Globus pallidus (tissue), 1 donor: ENCODE measurements around the gene INF2.
A peak's percentile ranks its signal among the peaks of the same experiment; 100 is the strongest.

Experiments
- DNase-seq: peaks from one replicate; pipeline ENCODE4 v3.0.0-alpha.2; 2015; ENCODE audit warnings: low spot score

The INF2 gene

DNA sequence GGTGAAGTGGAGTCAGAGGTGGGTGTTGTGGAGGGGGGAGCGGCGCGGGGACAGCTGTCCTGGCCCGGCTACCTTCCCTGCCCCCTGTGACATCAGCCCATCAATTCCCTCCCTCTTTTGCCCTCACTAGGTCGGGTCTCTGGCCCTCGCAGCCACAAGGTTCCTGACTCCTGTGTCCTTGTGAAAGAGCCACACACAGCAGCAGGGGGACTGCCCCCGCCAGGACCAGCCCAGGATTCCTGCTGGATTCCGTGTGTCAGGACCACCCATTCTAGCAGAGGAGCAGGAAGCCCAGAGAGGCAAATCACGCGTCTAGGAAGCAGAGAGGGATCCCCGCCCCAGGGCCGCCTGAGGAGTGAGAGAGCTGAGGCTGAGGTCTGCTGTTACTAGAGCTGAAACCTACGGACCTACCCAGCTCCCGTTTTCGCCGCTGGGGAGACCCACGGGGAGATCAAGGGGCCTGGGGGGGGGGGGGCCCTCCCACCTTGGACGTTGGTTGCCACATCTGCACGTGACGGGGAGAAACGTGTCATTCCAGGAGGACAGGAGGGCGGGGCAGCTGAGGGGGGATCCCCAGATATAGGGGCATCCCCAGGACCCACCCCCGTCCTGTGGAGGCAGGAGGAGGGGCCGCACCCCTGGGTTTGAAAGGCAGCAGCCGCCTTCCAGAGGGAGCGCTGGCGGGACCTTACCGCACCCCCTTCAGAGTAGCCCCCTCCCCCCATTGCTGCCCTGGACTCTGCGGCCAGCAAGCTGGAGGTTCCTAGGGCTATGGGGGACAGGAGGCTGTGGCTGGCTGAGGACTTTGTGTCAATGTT lies 12.5 kb upstream of the INF2 start:
- DNase-seq: no peak

DNA sequence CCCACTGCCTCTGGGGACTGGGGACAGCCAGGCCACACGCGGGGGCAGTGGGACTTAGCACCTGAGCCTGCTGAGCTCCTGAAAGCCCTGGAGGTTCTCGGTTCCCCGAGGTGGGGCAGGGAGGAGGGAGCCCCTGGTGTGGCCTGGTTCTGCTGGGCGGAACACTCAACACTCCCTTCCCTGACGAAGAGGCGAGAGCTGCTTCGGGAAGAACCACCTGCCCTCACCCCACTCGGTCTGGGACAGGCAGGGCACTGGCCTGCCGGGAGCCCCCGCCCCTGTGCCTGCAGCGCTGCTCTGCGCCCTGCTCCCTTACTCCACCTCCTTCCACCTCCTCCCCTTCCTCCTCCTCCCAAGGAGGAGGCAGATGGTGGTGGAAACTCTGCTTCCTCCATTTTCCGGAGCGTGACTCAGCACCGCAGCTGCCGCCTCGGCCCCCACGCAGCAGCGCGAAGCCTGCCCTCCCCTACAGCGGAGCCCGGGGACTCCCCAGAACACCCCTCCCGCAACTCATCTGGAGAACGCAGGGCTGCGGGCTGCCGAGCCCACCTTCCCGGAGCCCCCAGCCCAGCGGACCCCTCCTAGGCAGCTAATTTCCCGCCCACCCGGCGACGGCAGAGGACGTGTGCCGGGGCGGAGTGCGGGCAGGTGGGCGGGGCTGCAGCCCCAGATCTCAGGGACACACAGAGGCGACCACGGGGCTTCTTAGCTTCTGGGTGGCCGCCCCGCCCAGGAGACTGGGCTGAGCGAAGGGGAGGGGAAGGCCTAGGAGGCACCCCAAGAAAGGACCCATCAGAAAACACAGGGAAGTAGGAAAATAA lies 11.7 kb upstream of the INF2 start:
- no peak for DNase-seq

DNA sequence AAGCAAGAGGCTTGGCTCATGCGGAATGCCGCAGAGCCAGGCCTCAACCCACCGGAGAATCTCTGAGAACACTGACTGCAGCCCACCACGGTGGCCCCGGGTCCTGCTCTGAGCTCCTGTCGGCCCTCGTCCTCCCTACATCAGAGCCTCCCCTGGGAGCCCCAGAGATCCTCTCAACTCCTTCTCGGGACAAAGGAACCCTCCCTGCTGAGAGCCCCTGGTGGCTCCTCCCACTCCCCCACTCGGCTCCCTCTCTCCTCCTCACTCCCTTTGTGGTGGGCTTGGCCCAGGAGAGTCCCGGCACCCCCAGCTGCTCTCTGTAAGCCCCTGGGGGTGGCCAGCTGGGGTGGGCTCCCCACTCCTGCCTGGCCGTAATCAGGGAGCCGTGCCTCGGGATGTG lies 11.1 kb upstream of the INF2 start:
- no peak for DNase-seq

DNA sequence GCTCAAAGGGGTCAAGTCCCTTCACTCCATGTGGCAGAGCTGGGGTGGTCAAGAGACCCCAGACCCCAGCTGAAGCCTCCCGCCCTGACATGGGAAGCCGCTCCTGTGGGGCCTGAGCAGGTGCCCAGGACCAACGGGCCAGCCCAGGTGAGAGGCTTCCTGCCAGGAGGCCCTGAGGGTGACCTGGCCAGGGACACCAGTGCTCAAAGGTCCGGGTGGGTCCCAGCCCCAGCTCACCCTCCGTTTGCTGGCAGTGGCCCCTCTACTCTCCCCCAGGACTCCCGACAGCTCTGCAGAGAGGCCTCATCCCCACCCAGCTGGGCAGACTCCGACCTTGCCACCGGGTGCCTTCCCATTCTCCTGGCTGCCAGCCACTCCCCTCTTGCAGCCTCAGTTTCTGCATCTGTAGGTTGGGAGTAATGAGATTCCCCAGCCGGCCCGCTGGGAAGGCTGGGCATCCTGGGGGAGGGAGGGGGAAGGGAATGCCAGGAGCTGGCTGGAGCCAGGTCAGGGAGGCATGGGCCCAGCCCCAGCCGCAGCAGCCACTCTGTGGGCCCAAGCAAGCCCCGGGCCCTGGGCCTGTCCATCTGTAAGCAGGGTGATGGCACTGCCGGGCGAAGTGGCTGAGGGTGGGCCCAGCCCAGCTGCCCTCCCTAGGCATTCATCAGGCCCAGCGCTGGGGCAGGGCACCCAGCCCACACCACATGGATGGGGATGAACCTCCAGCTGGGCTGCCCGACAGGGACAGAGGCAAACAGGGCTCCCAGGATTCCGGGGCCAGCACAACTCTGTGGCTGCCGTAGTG lies 10.3 kb upstream of the INF2 start:
- DNase-seq: peak; percentile 90

DNA sequence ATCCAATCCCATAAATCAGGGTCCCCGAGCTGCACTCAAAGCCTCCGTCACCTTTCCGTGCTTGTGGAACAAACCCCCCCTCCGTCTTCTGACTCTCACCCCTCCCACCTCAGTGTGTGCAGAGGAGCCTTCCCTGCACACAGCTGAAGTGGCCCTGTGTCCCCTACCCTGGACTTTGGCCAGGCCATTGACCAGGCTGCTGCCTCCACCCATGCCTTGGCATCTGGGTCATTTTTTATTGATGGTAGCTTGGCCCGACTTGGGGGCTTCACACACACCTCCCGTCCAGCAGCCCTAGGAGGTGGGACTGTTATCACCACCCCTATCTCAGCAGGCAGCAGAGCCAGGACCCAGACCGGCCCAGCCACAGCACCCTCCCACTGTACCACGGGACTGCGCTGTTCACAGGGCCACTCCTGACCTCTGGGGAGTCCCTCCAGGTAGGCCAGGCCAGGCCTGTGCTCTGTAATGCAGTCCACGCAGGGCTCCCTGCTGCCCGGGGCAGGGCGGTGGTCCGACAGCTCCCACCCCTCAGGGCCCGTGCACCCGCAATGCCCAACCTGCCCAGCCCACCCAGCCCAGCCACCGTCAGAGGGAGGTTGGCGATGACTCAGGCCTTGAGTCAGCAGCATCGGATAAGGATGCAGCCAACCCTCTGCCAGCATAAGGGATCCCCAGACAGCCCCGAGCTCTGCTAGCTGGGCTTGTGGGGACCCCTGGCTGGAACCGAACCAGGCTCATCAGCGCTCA lies 9.2 kb upstream of the INF2 start:
- no peak for DNase-seq

DNA sequence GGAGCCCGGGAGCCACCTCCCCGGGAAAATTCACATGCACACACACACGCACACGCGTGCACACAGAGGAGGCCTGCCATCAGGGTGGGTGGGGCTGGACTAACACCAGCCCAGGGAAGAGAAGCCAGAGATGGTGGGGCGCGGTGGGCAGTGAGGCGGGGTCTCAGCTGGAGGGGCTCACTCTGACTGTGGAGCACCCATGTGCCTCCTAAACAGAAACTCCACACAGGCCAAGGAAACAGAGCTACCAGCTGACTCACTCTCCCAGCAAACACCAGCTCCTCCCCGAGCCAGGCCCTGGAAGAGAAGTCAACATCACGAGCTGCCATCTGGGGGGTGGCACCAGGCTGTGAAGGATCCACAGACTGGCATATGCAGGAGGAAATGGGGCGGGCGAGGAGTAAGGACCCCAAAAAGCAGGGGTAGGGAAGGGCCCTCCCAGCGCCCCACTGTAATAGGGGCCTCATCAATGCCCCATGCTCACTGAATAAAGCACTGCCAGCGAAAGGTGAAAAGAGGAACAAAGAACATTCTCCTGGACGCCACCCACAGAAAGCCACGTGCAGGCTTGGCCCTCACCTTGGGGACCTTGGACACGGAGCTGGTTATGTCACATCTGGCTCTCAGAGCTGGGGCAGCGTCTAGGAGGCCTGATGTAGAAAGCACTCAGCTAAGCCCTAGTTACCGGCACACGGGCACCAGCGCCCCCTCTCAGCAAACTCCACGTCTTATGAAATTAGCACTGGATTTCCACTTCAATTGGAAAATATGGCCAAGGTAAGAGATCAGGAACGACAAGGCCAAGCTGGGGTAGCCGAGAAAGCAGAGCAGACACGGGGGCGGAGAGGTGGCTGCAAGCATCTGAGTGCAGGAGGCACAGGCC lies 8.4 kb upstream of the INF2 start:
- DNase-seq: peak; percentile 97

DNA sequence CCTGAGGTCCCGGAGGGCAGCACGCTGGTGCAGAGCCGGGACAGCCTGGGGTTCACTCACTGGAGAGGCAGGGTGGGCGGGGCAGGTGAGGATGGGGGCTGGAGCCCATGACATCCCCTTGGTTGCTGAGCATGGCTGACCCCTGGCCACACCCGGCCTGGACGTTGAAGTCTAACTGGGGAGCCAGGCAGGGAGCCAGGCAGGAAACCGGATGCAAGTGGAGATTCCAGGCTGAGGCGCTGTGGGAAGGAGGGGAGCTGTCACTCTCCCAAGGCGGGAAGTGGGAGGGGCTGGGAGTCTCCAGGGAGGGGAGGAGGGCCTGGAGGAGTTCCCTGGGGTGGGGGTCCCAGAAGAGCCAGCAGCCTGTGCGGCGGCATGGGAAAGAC lies 7.7 kb upstream of the INF2 start:
- peak; percentile 88 for DNase-seq

DNA sequence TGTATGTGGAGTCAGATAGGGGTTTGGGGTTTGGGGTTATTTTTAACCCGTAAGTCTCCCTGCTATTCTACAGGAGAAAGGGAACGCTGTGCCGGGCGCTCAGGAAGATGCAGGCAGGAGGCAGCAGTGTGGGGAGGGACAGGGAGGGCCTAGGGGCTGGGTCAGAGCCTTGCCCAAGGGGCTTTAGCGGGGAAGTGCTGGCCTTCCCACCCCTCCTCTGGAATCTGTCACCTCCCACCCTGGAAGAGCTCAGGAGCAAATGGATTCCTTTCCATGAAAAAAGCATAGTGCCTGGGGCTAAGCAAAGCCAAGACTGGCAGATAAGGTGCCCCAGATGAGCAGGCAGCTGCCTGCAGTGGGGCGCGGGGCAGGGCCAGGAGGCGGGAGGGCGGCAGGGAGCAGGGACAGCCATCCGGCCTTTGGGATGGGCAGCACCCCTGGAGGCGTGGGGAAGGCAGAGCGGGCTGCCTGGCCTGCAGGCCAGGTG lies 7.3 kb upstream of the INF2 start:
- DNase-seq: no peak

DNA sequence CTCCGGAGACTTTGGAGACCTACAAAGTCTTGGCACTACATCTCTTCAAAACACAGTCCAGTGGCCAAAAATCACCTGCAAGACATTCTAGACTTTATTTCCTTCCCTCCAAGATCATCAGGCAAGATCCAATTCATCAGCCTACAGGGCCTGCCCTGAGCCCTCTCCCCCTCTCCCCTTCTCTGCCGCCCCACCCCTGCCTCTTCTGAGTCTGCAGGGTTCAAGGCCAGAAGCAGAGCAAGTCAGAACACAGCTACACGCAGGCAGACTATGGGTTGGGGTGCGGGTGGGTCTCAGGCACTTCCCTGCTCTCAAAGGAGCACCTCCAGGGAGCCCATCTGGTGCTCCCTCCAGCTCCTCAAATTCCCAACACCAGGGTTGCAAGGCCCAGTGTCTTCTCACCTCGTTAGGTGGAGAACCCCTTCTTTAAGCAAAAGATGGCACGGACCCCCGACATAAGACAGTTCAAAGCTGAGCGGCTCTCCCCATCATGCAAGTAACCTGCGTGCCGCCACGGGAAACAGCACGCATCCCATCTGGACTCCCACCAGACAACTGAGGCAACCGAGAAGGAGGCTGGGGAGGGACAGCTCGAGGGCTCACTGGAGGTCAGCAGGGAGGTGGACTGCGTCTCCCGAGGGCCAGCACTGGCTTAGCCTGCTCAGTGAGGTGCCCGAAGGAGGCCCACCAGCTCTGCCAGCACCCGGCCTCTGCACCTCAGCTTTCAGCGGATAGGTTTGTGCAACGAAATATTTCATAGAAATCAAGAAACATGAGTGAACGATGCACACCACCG lies 5.6 kb upstream of the INF2 start:
- no peak for DNase-seq

DNA sequence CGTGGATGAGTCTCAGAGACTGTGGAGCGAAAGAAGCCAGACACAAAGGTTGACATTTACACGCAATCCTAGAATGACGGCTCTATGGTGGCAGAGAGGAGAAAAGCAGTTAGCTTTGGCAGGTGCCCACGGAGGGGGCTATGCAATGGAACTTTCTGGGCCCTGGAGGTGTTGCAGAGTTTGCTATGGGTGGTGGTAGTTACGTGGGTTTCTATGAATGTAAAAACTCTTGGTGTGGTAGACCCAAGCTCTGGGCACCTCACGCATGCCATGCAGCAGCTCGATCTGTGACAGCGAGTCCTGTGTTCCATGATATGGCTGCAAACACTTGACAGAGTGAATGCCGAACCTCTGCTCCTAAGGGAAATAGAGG lies 5.0 kb upstream of the INF2 start:
- DNase-seq: no peak

DNA sequence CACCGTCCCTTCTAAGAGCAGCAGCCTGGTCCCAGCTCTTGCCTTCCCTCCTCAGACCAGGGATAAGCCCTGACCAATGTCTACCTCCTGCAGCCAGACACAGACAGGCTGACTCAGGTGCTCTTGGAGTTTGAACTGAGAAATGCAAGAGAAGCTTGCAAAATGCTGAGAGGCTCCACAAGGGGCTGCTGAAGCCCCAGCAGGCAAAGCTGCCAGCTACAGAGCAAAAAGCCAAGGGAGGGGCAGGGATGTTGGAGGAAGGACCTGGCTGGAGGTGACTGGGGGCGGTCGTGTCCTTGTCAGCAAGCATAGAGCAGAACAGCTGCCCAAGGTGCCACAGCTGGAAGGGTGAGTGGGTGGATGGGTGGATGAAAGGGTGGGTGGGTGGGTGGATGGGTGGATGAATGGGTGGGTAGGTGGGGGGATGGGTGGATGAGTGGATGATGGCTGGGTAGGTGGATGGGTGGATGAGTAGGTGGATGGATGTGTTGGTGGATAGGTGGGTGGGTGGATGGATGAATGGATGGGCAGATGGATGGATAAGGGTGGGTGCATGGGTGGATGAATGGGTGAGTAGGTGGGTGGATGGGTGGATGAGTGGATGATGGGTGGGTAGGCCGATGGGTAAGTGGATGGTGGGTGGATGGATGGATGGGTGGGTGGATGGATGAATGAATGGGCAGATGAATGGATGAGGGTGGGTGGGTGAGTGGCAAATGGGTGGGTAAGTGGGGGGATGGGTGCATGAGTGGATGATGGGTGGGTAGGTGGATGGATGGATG lies 4.0 kb upstream of the INF2 start:
- no peak for DNase-seq

DNA sequence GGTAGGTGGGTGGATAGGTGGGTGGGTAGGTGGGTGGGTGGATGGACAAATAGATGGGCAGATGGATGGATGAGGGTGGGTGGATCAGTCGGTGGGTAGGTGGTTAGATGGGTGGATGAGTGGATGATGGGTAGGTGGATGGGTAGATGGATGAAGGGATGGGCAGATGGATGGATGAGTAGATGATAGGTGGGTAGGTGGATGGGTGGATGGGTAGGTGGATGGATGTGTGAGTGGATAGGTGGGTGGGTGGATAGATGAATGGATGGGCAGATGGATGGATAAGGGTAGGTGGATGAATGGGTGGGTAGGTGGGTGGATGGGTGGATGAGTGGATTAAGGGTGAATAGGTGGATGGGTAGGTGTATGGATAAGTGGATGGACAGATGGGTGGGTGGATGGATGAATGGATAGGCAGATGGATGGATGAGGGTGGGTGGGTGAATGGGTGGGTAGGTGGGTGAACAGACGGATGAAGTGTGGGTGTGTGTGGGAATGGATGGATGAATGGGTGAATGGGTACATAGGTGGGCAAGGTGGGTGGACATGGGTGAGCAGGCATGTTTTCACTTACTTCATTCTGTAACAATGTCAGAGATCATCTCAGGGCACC lies 3.3 kb upstream of the INF2 start:
- DNase-seq: no peak

DNA sequence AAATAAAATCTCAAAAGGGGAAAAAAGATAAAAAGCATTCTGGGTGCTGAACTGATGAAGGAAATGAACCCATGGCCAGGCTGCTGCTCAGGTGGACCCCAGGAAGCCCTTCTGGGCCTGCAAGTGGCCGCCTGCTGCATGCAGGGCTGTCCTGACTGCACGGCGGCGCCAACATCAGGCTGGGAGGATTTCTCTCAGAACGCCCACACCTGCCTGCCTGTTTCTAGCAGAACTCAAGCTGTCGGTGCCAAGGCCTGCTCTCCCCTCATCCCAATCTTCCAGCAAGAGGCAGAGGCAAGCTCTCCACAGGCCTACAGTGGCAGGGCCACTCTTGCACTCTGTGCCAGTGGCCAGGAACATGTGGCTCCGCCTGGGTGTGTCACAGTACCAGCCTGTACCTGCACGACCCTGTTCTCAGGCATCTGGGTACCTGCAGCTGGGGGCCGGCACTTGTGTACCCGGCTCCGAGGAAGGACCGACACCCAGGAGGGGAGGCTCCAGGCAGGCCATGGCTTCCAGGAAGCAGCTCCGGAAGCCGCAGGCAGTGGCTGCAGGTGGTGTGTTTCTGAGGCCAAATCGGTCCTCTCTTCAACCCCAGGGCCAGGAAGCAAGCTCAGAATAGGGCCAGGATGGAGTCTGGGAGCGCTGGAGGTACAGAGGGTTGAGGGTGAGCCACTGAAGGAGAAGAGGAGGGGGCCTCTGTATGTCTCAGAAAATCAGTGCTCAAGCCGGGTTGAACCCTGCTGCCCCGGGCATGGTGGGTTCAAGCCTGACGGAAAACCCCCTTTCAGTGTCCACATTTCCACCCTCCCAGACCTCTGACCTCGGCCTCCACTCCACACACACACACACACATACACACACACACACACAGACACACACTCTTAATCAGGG lies 2.5 kb upstream of the INF2 start:
- no peak for DNase-seq

DNA sequence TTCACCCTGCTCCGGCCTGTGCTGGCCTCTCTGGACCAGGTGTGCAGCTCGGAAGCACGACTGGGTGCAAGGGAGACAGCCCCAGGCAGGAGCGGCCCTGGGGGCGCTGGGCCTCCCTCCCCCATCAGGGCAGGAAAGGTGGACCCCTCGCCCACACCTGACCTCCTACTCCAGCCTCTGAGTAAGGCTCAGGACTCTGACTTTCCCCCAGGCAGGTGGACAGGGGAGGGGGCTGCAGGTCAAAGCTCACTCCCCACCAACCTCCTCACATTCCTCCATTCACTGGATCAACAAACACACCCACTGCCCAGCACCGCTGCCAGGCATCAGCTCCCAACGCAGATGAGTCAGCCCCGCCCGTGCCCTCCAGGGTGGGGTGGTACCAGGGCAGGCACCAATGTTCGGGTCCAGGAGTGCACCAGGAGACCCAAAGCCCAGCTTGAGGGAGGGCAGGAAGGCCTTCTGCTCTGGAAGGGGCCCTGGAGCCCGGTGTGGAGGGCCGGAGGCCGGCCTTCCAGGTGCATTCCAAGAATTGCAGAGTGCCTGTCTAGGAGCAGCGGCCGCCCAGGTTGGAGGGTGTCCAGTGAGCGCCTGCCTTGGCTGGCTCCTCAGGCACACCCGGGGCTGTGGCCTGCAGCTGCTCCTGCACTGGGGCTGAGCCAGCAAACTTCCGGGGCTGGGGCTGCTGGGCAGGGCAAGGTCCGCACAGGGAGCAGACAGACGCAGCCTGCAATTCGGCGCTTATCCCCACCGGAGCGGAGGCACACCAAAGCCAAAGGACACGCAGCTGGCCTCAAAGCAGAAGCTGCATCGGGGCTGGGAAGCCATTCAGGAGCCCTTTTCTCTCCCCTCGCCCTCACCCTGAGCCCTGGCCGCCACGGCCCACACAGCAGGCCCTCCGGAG lies 1.6 kb upstream of the INF2 start:
- DNase-seq: no peak

DNA sequence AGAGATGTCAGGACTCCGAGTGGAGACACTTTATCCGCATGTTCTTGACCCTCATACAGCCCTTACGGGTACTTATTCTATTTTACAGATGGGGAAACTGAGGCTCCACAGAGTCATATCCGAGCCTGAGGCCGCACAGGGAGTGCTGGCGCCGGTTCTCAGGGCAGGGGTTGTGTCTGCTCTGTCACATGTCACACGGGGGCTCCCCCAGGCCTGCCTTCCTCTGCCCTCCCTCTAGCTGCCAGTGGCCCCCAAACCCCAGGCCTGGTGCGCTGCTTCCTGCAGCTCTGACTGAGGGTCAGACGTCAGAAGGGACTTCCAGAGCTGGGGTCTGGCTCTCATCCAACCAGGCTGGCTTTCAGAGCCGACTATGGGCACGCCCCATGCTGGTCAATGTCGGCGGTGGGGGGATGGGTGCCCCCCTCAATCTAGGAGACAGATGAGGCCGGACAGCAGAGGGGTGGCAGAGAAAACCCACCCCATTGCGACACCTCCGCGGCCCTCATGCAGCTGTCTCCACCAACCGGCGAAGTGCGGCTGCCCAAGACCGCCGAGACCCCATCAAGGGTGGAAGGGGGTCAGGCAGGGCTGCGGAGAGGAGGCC lies 811 bp upstream of the INF2 start:
- DNase-seq: no peak
